ENCODE measurements around the gene TSPAN14.

- TF ChIP-seq, protein P1, sequence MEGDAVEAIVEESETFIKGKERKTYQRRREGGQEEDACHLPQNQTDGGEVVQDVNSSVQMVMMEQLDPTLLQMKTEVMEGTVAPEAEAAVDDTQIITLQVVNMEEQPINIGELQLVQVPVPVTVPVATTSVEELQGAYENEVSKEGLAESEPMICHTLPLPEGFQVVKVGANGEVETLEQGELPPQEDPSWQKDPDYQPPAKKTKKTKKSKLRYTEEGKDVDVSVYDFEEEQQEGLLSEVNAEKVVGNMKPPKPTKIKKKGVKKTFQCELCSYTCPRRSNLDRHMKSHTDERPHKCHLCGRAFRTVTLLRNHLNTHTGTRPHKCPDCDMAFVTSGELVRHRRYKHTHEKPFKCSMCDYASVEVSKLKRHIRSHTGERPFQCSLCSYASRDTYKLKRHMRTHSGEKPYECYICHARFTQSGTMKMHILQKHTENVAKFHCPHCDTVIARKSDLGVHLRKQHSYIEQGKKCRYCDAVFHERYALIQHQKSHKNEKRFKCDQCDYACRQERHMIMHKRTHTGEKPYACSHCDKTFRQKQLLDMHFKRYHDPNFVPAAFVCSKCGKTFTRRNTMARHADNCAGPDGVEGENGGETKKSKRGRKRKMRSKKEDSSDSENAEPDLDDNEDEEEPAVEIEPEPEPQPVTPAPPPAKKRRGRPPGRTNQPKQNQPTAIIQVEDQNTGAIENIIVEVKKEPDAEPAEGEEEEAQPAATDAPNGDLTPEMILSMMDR (IDR thresholded peaks at IDR 0.05; ENCODE audit: poor library complexity) = no peak
- TF ChIP-seq EZH2 (IDR thresholded peaks at IDR 0.05; ENCODE audit: borderline replicate concordance) = no peak
Measured at GRCh38 chr10:80554050-80554449, 99.9 kb downstream of the TSPAN14 start.

Data from hepatocyte (in vitro differentiated cells).